Loucy (cell line): ENCODE data around the gene PRPF18.

ENCODE experiments used
- H2AFZ ChIP-seq: fragments of 200-600 bp; sonication (generic); 2 replicates; pipeline ENCODE4 v1.6.0; 2016; ENCODE audit warnings: antibody characterized with exemption, mild to moderate bottlenecking, low read length, moderate library complexity
- H3F3A ChIP-seq: fragments of 200-600 bp; 2 replicates; pipeline ENCODE4 v1.6.0; 2016; ENCODE audit warnings: antibody characterized with exemption, low read depth, mild to moderate bottlenecking
- H3K27me3 ChIP-seq: fragments of 200-600 bp; sonication (generic); 2 replicates; pipeline ENCODE4 v1.6.1; 2014; ENCODE audit warnings: low read length, mild to moderate bottlenecking; ENCODE audit not compliant: insufficient read depth, poor library complexity, severe bottlenecking
- H3K36me3 ChIP-seq: fragments of 200-600 bp; sonication (generic); 2 replicates; pipeline ENCODE4 v1.6.1; 2016; ENCODE audit warnings: low read length; ENCODE audit not compliant: insufficient read depth
- H3K4me1 ChIP-seq: fragments of 200-600 bp; sonication (generic); 2 replicates; pipeline ENCODE4 v1.5.1; 2014; ENCODE audit warnings: low read length, mild to moderate bottlenecking; ENCODE audit not compliant: insufficient read depth, poor library complexity, severe bottlenecking
- H3K4me2 ChIP-seq: fragments of 200-600 bp; sonication (generic); 2 replicates; pipeline ENCODE4 v1.6.0; 2014; ENCODE audit warnings: antibody characterized with exemption, low read length, low read depth, mild to moderate bottlenecking; ENCODE audit not compliant: poor library complexity, severe bottlenecking
- H3K4me3 ChIP-seq: fragments of 200-600 bp; sonication (generic); 2 replicates; pipeline ENCODE4 v1.5.1; 2014; ENCODE audit warnings: low read length, mild to moderate bottlenecking, mixed read lengths; ENCODE audit not compliant: poor library complexity, severe bottlenecking
- H3K79me2 ChIP-seq: fragments of 200-600 bp; sonication (generic); 2 replicates; pipeline ENCODE4 v1.6.1; 2014; ENCODE audit warnings: low read length; ENCODE audit not compliant: insufficient read depth
- H3K9ac ChIP-seq: fragments of 200-600 bp; sonication (generic); 2 replicates; pipeline ENCODE4 v1.6.0; 2014; ENCODE audit warnings: mild to moderate bottlenecking, low read depth, low read length, moderate library complexity; ENCODE audit not compliant: poor library complexity, severe bottlenecking
- H3K9me2 ChIP-seq: fragments of 200-600 bp; sonication (generic); replicated peaks from 2 replicates; pipeline ENCODE4 v1.6.1; 2016; ENCODE audit warnings: low read depth, low read length, mixed read lengths
- H3K9me3 ChIP-seq: fragments of 200-600 bp; sonication (generic); 2 replicates; pipeline ENCODE4 v1.6.1; 2014; ENCODE audit warnings: mild to moderate bottlenecking, antibody characterized with exemption, low read length, low read depth; ENCODE audit not compliant: insufficient read depth
- H4K20me1 ChIP-seq: fragments of 200-600 bp; sonication (generic); 2 replicates; pipeline ENCODE4 v1.6.0; 2014; ENCODE audit warnings: antibody characterized with exemption, low read length, mild to moderate bottlenecking; ENCODE audit not compliant: insufficient read depth, poor library complexity, severe bottlenecking
- CTCF ChIP-seq: fragments of 200-600 bp; sonication (generic); conservative IDR thresholded peaks from 2 replicates; pipeline ENCODE4 v1.5.1; 2014; ENCODE audit warnings: mild to moderate bottlenecking, antibody characterized with exemption, low read length
- EZH2phosphoT487 ChIP-seq: fragments of 200-600 bp; IDR thresholded peaks from 2 replicates; pipeline ENCODE4 v1.6.1; 2018; ENCODE audit warnings: antibody characterized with exemption, mild to moderate bottlenecking, moderate library complexity, borderline replicate concordance

The PRPF18 gene

GRCh38 chr10:13590886-13591285 lies 4.1 kb downstream of the PRPF18 start:
- peak overlapping the region; percentile 42 for H3K4me2 ChIP-seq
- no peak overlapping the region for H3K4me3 ChIP-seq
- H2AFZ ChIP-seq: no peak overlapping the region
- H3K79me2 ChIP-seq: peaks cover 68% of the 10 kb centered on the region
- H3K9me3 ChIP-seq: no peaks in the 10 kb centered on the region
- no peaks in the 10 kb centered on the region for H3K9me2 ChIP-seq
- TF ChIP-seq CTCF (no peak), EZH2phosphoT487 (no peak)
- peaks cover 2% of the 10 kb centered on the region for H3K27me3 ChIP-seq
- no peaks in the 10 kb centered on the region for H3F3A ChIP-seq
- H4K20me1 ChIP-seq: peaks cover 13% of the 10 kb centered on the region
- H3K9ac ChIP-seq: peak overlapping the region; percentile 20
- no peaks in the 10 kb centered on the region for H3K36me3 ChIP-seq
- H3K4me1 ChIP-seq: peaks cover 25% of the 10 kb centered on the region

GRCh38 chr10:13592306-13592705 lies 5.5 kb downstream of the PRPF18 start:
- H3F3A ChIP-seq: no peaks in the 10 kb centered on the region
- no peak overlapping the region for H3K4me2 ChIP-seq
- H3K36me3 ChIP-seq: no peaks in the 10 kb centered on the region
- H3K9me3 ChIP-seq: no peaks in the 10 kb centered on the region
- no peak overlapping the region for H2AFZ ChIP-seq
- no peak overlapping the region for H3K9ac ChIP-seq
- peaks cover 21% of the 10 kb centered on the region for H3K4me1 ChIP-seq
- H3K79me2 ChIP-seq: peaks cover 62% of the 10 kb centered on the region
- no peaks in the 10 kb centered on the region for H3K27me3 ChIP-seq
- H4K20me1 ChIP-seq: peaks cover 13% of the 10 kb centered on the region
- H3K9me2 ChIP-seq: no peaks in the 10 kb centered on the region
- TF ChIP-seq CTCF: no peak
- no peak for TF ChIP-seq EZH2phosphoT487
- H3K4me3 ChIP-seq: no peak overlapping the region

GRCh38 chr10:13593535-13593934 lies 6.8 kb downstream of the PRPF18 start:
- no peak overlapping the region for H3K4me2 ChIP-seq
- H3F3A ChIP-seq: no peaks in the 10 kb centered on the region
- H4K20me1 ChIP-seq: peaks cover 7% of the 10 kb centered on the region
- H3K4me1 ChIP-seq: peaks cover 11% of the 10 kb centered on the region
- no peaks in the 10 kb centered on the region for H3K36me3 ChIP-seq
- H3K27me3 ChIP-seq: no peaks in the 10 kb centered on the region
- no peak overlapping the region for H3K4me3 ChIP-seq
- no peaks in the 10 kb centered on the region for H3K9me2 ChIP-seq
- H2AFZ ChIP-seq: no peak overlapping the region
- TF ChIP-seq EZH2phosphoT487 (no peak), CTCF (no peak)
- peaks cover 50% of the 10 kb centered on the region for H3K79me2 ChIP-seq
- H3K9ac ChIP-seq: no peak overlapping the region
- no peaks in the 10 kb centered on the region for H3K9me3 ChIP-seq
